ENCODE measurements around the gene IPO8. TPM values are rescaled to one million over a fixed set of nuclear protein-coding genes. Genes with fewer than 3 reads are reported as not detected.

Gene IPO8
- total RNA-seq, 4 donors from 2014 or later, result 34.7 to 73.9 (median 44.7) TPM

GRCh38 chr12:30707613-30708342 lies 12.1 kb upstream of the IPO8 start:
- 79 to 83% methylated on average over 9 of the region's 10 CpGs for WGBS, 2 donors (ENCODE audit: low coverage in 1 of 2)
- TF ChIP-seq POLR2A (IDR thresholded peaks at IDR 0.05), result no peak
- no peak for TF ChIP-seq EP300 (IDR thresholded peaks at IDR 0.05)
- TF ChIP-seq POLR2AphosphoS5 (IDR thresholded peaks at IDR 0.05), result no peak
- no peak overlapping the region for H3K4me3 ChIP-seq
- H3K4me1 ChIP-seq, result no peaks in the 10 kb centered on the region
- H3K27me3 ChIP-seq, result no peaks in the 10 kb centered on the region
- no peaks in the 10 kb centered on the region for H3K9me3 ChIP-seq
- no peak overlapping the region for H3K27ac ChIP-seq
- no peak for ATAC-seq
- peaks cover 0 to 46% of the 10 kb centered on the region in 2 donors for H3K36me3 ChIP-seq

GRCh38 chr12:30706476-30706875 lies 10.8 kb upstream of the IPO8 start:
- ATAC-seq, result no peak
- TF ChIP-seq CTCF (IDR thresholded peaks at IDR 0.05) (no peak), POLR2A (IDR thresholded peaks at IDR 0.05) (no peak), EP300 (IDR thresholded peaks at IDR 0.05) (no peak), POLR2AphosphoS5 (IDR thresholded peaks at IDR 0.05) (no peak)
- Histone ChIP-seq H3K9me3 (no peaks in the 10 kb centered on the region), H3K4me3 (no peak overlapping the region), H3K27ac (no peak overlapping the region), H3K36me3 (peaks cover 0 to 34% of the 10 kb centered on the region in 2 donors), H3K27me3 (no peaks in the 10 kb centered on the region), H3K4me1 (no peaks in the 10 kb centered on the region)
- 92 to 100% methylated on average over 1 to 2 of the region's 2 CpGs for WGBS, 2 donors (ENCODE audit: low coverage in 1 of 2)

DNA sequence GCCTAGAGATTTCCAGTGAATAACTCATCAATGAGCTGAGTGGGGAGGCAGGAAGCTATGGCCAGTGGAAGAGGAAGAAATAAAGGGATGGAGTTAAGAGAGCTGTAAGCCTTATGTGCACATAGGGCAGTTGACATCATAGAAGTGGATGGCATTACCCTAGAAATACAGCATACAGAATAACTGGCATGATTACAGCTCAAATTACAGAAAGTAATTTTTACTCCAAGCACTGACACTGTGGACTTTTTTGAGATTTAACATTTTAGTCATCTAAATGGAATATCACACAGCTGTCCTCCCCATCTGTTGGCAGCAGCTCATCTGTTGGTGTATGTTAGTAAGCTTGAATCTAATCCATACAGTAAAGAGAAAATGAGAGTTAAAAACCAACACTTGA lies 5.4 kb upstream of the IPO8 start:
- no peaks in the 10 kb centered on the region for H3K27me3 ChIP-seq
- no peaks in the 10 kb centered on the region for H3K9me3 ChIP-seq
- TF ChIP-seq EP300 (IDR thresholded peaks at IDR 0.05), result no peak
- TF ChIP-seq POLR2AphosphoS5 (IDR thresholded peaks at IDR 0.05), result no peak
- no peak for TF ChIP-seq POLR2A (IDR thresholded peaks at IDR 0.05)
- no peak for TF ChIP-seq CTCF (IDR thresholded peaks at IDR 0.05)
- no peaks in the 10 kb centered on the region for H3K36me3 ChIP-seq
- peaks cover 0 to 7% (median 5%) of the 10 kb centered on the region in 3 donors for H3K4me1 ChIP-seq
- H3K4me3 ChIP-seq, result no peak overlapping the region
- no peak overlapping the region for H3K27ac ChIP-seq
- ATAC-seq, result no peak

DNA sequence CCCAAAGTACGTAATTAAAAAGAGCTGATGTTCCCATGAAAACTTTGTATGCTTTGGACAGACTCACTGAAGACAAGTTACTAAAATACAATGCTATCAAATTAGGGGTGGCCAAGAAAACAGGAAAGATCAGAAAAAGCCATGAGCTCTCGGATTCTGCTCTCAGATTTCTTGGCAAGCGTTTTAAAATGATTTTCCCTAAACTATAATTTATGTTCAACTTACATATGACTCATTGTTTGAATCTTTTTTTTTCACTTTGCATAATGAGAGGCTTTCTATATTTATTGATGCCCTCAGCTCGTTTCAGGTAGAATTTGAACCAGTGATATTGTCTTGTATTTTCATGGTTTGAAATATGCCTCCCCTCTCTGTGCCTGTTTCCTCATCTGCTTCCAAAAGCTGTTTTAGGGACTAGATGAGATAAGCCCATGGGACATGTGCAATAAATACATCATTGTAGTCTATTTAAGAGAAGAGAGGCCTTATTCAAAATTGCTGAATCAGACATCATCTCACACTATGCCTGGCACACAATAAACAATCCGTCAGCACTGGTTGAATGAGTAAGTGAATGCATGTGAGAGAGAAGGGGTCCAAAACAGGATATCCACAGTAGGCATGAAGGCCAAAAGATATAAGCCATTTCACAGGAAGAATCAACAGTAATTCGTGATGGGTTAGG lies 4.7 kb upstream of the IPO8 start:
- Histone ChIP-seq H3K36me3 (no peaks in the 10 kb centered on the region), H3K9me3 (no peaks in the 10 kb centered on the region), H3K4me1 (peaks cover 0 to 8% (median 5%) of the 10 kb centered on the region in 3 donors), H3K27ac (no peak overlapping the region), H3K27me3 (no peaks in the 10 kb centered on the region), H3K4me3 (no peak overlapping the region)
- ATAC-seq, result no peak
- no peak for TF ChIP-seq CTCF (IDR thresholded peaks at IDR 0.05)
- TF ChIP-seq EP300 (IDR thresholded peaks at IDR 0.05), result no peak
- TF ChIP-seq POLR2A (IDR thresholded peaks at IDR 0.05), result no peak
- no peak for TF ChIP-seq POLR2AphosphoS5 (IDR thresholded peaks at IDR 0.05)
- 66 to 71% methylated on average over 5 to 6 of the region's 6 CpGs for WGBS, 2 donors (ENCODE audit: low coverage in 1 of 2)

DNA sequence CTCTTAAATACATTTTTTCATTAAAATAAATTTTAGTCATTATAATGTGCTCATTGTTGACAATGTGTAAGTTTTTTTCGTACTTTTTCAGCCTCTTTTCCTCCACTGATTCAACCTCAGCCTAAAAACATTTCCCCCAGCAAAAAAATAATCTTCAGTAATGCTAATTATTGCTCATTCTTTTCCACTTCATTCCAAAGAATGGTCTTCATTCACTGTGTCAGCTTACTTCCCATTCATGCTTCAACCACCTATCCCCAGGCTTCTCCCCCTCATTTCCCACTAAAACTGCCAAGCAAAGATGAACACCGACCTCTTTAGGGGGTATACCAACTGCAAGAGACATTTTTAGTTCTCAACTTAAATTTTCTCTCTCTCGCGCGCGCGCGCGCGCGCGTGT lies 2.7 kb upstream of the IPO8 start:
- TF ChIP-seq POLR2AphosphoS5 (IDR thresholded peaks at IDR 0.05) (no peak), EP300 (IDR thresholded peaks at IDR 0.05) (no peak), POLR2A (IDR thresholded peaks at IDR 0.05) (no peak), CTCF (IDR thresholded peaks at IDR 0.05) (no peak)
- Histone ChIP-seq H3K9me3 (no peaks in the 10 kb centered on the region), H3K36me3 (no peaks in the 10 kb centered on the region), H3K4me1 (peaks cover 4 to 23% (median 17%) of the 10 kb centered on the region in 3 donors), H3K27me3 (no peaks in the 10 kb centered on the region), H3K27ac (no peak overlapping the region), H3K4me3 (no peak overlapping the region)
- 67 to 93% methylated on average over 1 to 12 of the region's 12 CpGs for WGBS, 2 donors (ENCODE audit: low coverage in 1 of 2)
- no peak for ATAC-seq
